ENCODE results near the gene CHD3.

Gene CHD3

GRCh38 chr17:7882068-7882467 lies 6.5 kb upstream of the CHD3 start:
- no peak for DNase-seq
- H3K27ac ChIP-seq (ENCODE audit: low read depth, low read length): no peak overlapping the region
- H3K4ac ChIP-seq (ENCODE audit: low read depth, low read length): no peak overlapping the region
- no peak overlapping the region for H3K18ac ChIP-seq (ENCODE audit: low read length)
- no peak overlapping the region for H3K9ac ChIP-seq (ENCODE audit: low read length)
- peaks cover 3% of the 10 kb centered on the region for H3K4me1 ChIP-seq (ENCODE audit: control insufficient read depth, low read depth, low read length)
- H3K4me3 ChIP-seq (ENCODE audit: low read length): no peak overlapping the region
- H2AK5ac ChIP-seq (ENCODE audit: low read length): no peak overlapping the region
- peaks cover 3% of the 10 kb centered on the region for H3K79me1 ChIP-seq (ENCODE audit: low read length)
- H3K36me3 ChIP-seq (ENCODE audit: control insufficient read depth, insufficient read depth, low read length): peaks cover 11% of the 10 kb centered on the region
- no CpG with 5 or more reads among the region's 7 CpGs for WGBS (ENCODE audit: extremely low coverage, insufficient coverage, low lambda C conversion rate)
- no peaks in the 10 kb centered on the region for H3K27me3 ChIP-seq (ENCODE audit: insufficient read depth, low read length, poor library complexity)
- H3K23ac ChIP-seq (ENCODE audit: low read length): no peak overlapping the region
- H2BK120ac ChIP-seq (ENCODE audit: low read depth, low read length): no peak overlapping the region
- H3K79me2 ChIP-seq (ENCODE audit: control insufficient read depth, insufficient read depth, low read length): no peaks in the 10 kb centered on the region
- no peak overlapping the region for H4K5ac ChIP-seq (ENCODE audit: low read length)
- H3K56ac ChIP-seq (ENCODE audit: low read length): no peak overlapping the region
- H2BK5ac ChIP-seq (ENCODE audit: low read length): no peak overlapping the region
- H3K4me2 ChIP-seq (ENCODE audit: low read length): no peak overlapping the region
- H2BK15ac ChIP-seq (replicated peaks; ENCODE audit: low read depth): no peak overlapping the region
- H4K8ac ChIP-seq (ENCODE audit: low read depth, low read length): no peak overlapping the region

DNA sequence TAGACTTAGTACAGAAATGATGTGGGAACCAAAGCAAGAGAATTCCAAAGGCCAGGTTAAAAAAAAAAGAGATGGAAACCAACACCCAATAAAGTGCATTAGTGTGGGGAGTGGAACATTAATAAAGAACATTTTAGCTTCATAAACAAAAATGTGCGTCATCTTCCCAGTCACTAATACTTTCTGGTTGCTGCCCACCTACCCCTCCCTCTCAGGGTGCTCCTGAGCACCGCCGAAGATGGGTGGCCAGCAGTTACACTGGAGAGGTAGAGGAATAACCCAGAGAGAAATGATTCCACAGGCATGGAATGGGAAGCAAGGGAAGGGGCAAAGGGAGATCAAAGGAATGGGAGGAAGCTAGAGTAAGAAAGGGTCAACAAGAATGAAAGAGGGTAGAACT lies 6.0 kb upstream of the CHD3 start:
- H3K9ac ChIP-seq (ENCODE audit: low read length): no peak overlapping the region
- H2AK5ac ChIP-seq (ENCODE audit: low read length): no peak overlapping the region
- no peak overlapping the region for H3K4me2 ChIP-seq (ENCODE audit: low read length)
- no peak overlapping the region for H2BK120ac ChIP-seq (ENCODE audit: low read depth, low read length)
- WGBS (ENCODE audit: extremely low coverage, insufficient coverage, low lambda C conversion rate): no CpG with 5 or more reads among the region's 3 CpGs
- H4K5ac ChIP-seq (ENCODE audit: low read length): no peak overlapping the region
- H3K79me2 ChIP-seq (ENCODE audit: control insufficient read depth, insufficient read depth, low read length): no peaks in the 10 kb centered on the region
- H3K79me1 ChIP-seq (ENCODE audit: low read length): peaks cover 3% of the 10 kb centered on the region
- H3K4me1 ChIP-seq (ENCODE audit: control insufficient read depth, low read depth, low read length): peaks cover 4% of the 10 kb centered on the region
- H3K36me3 ChIP-seq (ENCODE audit: control insufficient read depth, insufficient read depth, low read length): peaks cover 11% of the 10 kb centered on the region
- H4K8ac ChIP-seq (ENCODE audit: low read depth, low read length): no peak overlapping the region
- no peak overlapping the region for H3K4ac ChIP-seq (ENCODE audit: low read depth, low read length)
- H2BK15ac ChIP-seq (replicated peaks; ENCODE audit: low read depth): no peak overlapping the region
- H3K27ac ChIP-seq (ENCODE audit: low read depth, low read length): no peak overlapping the region
- H2BK5ac ChIP-seq (ENCODE audit: low read length): no peak overlapping the region
- no peaks in the 10 kb centered on the region for H3K27me3 ChIP-seq (ENCODE audit: insufficient read depth, low read length, poor library complexity)
- DNase-seq: no peak
- no peak overlapping the region for H3K56ac ChIP-seq (ENCODE audit: low read length)
- H3K23ac ChIP-seq (ENCODE audit: low read length): no peak overlapping the region
- H3K4me3 ChIP-seq (ENCODE audit: low read length): no peak overlapping the region
- H3K18ac ChIP-seq (ENCODE audit: low read length): no peak overlapping the region

GRCh38 chr17:7883781-7884386 lies 4.7 kb upstream of the CHD3 start:
- no peak for DNase-seq
- Histone ChIP-seq H3K4me3 (ENCODE audit: low read length) (no peak overlapping the region), H2BK15ac (replicated peaks; ENCODE audit: low read depth) (no peak overlapping the region), H2BK5ac (ENCODE audit: low read length) (no peak overlapping the region), H3K56ac (ENCODE audit: low read length) (peak overlapping the region; percentile 11), H3K36me3 (ENCODE audit: control insufficient read depth, insufficient read depth, low read length) (peaks cover 11% of the 10 kb centered on the region), H3K4me1 (ENCODE audit: control insufficient read depth, low read depth, low read length) (peaks cover 11% of the 10 kb centered on the region), H3K79me1 (ENCODE audit: low read length) (peaks cover 6% of the 10 kb centered on the region), H2AK5ac (ENCODE audit: low read length) (no peak overlapping the region), H3K27me3 (ENCODE audit: insufficient read depth, low read length, poor library complexity) (no peaks in the 10 kb centered on the region), H3K18ac (ENCODE audit: low read length) (no peak overlapping the region), H3K23ac (ENCODE audit: low read length) (no peak overlapping the region), H2BK120ac (ENCODE audit: low read depth, low read length) (no peak overlapping the region), H3K79me2 (ENCODE audit: control insufficient read depth, insufficient read depth, low read length) (peaks cover 1% of the 10 kb centered on the region), H3K4ac (ENCODE audit: low read depth, low read length) (no peak overlapping the region), H3K9ac (ENCODE audit: low read length) (peak overlapping the region; percentile 58), H4K8ac (ENCODE audit: low read depth, low read length) (no peak overlapping the region), H3K4me2 (ENCODE audit: low read length) (no peak overlapping the region), H3K27ac (ENCODE audit: low read depth, low read length) (no peak overlapping the region), H4K5ac (ENCODE audit: low read length) (no peak overlapping the region)
- WGBS (ENCODE audit: extremely low coverage, insufficient coverage, low lambda C conversion rate): no CpG with 5 or more reads among the region's 3 CpGs

DNA sequence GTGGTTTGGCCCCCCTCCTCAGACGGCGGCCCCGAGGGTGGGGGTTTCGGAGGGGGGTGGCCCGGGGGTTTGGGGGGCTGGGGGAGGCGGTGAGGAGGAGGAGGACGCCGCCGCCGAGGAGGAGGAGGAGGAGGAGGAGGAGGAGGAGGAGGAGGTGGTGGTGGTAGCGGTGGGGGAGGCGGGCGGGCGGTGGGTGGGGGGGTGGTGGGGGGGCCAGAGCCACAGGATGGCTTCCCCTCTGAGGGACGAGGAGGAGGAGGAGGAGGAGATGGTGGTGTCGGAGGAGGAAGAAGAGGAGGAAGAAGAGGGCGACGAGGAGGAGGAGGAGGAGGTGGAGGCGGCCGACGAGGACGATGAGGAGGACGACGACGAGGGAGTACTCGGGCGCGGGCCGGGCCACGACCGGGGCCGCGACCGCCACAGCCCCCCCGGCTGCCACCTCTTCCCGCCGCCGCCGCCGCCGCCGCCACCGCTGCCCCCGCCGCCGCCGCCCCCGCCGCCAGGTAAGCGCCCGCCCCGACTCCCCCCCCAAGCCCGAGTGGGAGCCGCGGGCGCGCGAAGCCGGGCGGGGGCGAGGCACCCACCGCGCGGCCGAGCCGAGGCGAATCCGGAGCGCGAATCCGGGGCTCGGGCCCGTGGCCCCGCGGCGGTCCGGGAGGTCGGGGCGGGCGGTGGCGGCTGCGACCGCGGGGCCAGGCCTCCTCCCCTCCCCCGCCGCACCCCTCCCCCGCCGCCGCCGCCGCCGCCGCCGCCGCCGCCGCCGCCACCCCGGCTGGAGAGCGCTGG lies 3.8 kb upstream of the CHD3 start:
- DNase-seq: no peak
- Histone ChIP-seq H3K4ac (ENCODE audit: low read depth, low read length) (peak overlapping the region; percentile 89), H2BK5ac (ENCODE audit: low read length) (no peak overlapping the region), H3K9ac (ENCODE audit: low read length) (peak overlapping the region; percentile 84), H3K79me2 (ENCODE audit: control insufficient read depth, insufficient read depth, low read length) (peaks cover 1% of the 10 kb centered on the region), H3K79me1 (ENCODE audit: low read length) (peaks cover 5% of the 10 kb centered on the region), H3K27ac (ENCODE audit: low read depth, low read length) (no peak overlapping the region), H3K36me3 (ENCODE audit: control insufficient read depth, insufficient read depth, low read length) (peaks cover 9% of the 10 kb centered on the region), H3K18ac (ENCODE audit: low read length) (peak overlapping the region; percentile 15), H4K5ac (ENCODE audit: low read length) (no peak overlapping the region), H3K4me3 (ENCODE audit: low read length) (peak overlapping the region; percentile 58), H3K4me2 (ENCODE audit: low read length) (no peak overlapping the region), H2BK15ac (replicated peaks; ENCODE audit: low read depth) (no peak overlapping the region), H3K23ac (ENCODE audit: low read length) (no peak overlapping the region), H3K4me1 (ENCODE audit: control insufficient read depth, low read depth, low read length) (peaks cover 13% of the 10 kb centered on the region), H2BK120ac (ENCODE audit: low read depth, low read length) (peak overlapping the region; percentile 69), H2AK5ac (ENCODE audit: low read length) (no peak overlapping the region), H3K56ac (ENCODE audit: low read length) (peak overlapping the region; percentile 97), H4K8ac (ENCODE audit: low read depth, low read length) (no peak overlapping the region), H3K27me3 (ENCODE audit: insufficient read depth, low read length, poor library complexity) (no peaks in the 10 kb centered on the region)
- no CpG with 5 or more reads among the region's 100 CpGs for WGBS (ENCODE audit: extremely low coverage, insufficient coverage, low lambda C conversion rate)

GRCh38 chr17:7885367-7886226 lies 3.0 kb upstream of the CHD3 start:
- H3K27ac ChIP-seq (ENCODE audit: low read depth, low read length): peak overlapping the region; percentile 18
- no peak overlapping the region for H2BK120ac ChIP-seq (ENCODE audit: low read depth, low read length)
- no peak overlapping the region for H4K5ac ChIP-seq (ENCODE audit: low read length)
- H2BK5ac ChIP-seq (ENCODE audit: low read length): peak overlapping the region; percentile 14
- peak overlapping the region; percentile 4 for H3K4ac ChIP-seq (ENCODE audit: low read depth, low read length)
- DNase-seq: peak; percentile 77
- no peak overlapping the region for H3K23ac ChIP-seq (ENCODE audit: low read length)
- peak overlapping the region; percentile 68 for H3K4me3 ChIP-seq (ENCODE audit: low read length)
- H3K79me1 ChIP-seq (ENCODE audit: low read length): peaks cover 5% of the 10 kb centered on the region
- WGBS (ENCODE audit: extremely low coverage, insufficient coverage, low lambda C conversion rate): no CpG with 5 or more reads among the region's 64 CpGs
- peak overlapping the region; percentile 97 for H3K4me2 ChIP-seq (ENCODE audit: low read length)
- peak overlapping the region; percentile 15 for H3K18ac ChIP-seq (ENCODE audit: low read length)
- peaks cover 13% of the 10 kb centered on the region for H3K4me1 ChIP-seq (ENCODE audit: control insufficient read depth, low read depth, low read length)
- no peak overlapping the region for H4K8ac ChIP-seq (ENCODE audit: low read depth, low read length)
- H3K56ac ChIP-seq (ENCODE audit: low read length): peak overlapping the region; percentile 97
- H3K79me2 ChIP-seq (ENCODE audit: control insufficient read depth, insufficient read depth, low read length): peaks cover 1% of the 10 kb centered on the region
- no peak overlapping the region for H2BK15ac ChIP-seq (replicated peaks; ENCODE audit: low read depth)
- H3K27me3 ChIP-seq (ENCODE audit: insufficient read depth, low read length, poor library complexity): no peaks in the 10 kb centered on the region
- H2AK5ac ChIP-seq (ENCODE audit: low read length): no peak overlapping the region
- peak overlapping the region; percentile 84 for H3K9ac ChIP-seq (ENCODE audit: low read length)
- peaks cover 6% of the 10 kb centered on the region for H3K36me3 ChIP-seq (ENCODE audit: control insufficient read depth, insufficient read depth, low read length)
